DOHH2 (cell line): Measurements from ENCODE around the gene NTPCR.

Source experiments
- H3F3A ChIP-seq: fragments of 200-600 bp; sonication (generic), shearing (Covaris generic); 2 replicates; pipeline ENCODE4 v1.6.0; 2016; ENCODE audit warnings: antibody characterized with exemption, mild to moderate bottlenecking; ENCODE audit not compliant: control insufficient read depth, insufficient read depth
- H3K27ac ChIP-seq: fragments of 200-600 bp; sonication (generic); 2 replicates; pipeline ENCODE4 v1.5.1; 2014; ENCODE audit warnings: low read depth, mild to moderate bottlenecking, low read length, moderate library complexity
- H3K27me3 ChIP-seq: fragments of 200-600 bp; sonication (generic); 2 replicates; pipeline ENCODE4 v1.6.1; 2014; ENCODE audit warnings: mild to moderate bottlenecking, low read length, mixed read lengths; ENCODE audit not compliant: control insufficient read depth
- H3K36me3 ChIP-seq: fragments of 200-600 bp; sonication (generic); 2 replicates; pipeline ENCODE4 v1.6.1; 2014; ENCODE audit warnings: mild to moderate bottlenecking, low read length, moderate library complexity, mixed read lengths; ENCODE audit not compliant: control insufficient read depth
- H3K4me1 ChIP-seq: fragments of 200-600 bp; sonication (generic); 2 replicates; pipeline ENCODE4 v1.6.1; 2014; ENCODE audit warnings: mild to moderate bottlenecking, low read length, mixed read lengths; ENCODE audit not compliant: control insufficient read depth
- H3K4me2 ChIP-seq: fragments of 200-600 bp; sonication (generic); 2 replicates; pipeline ENCODE4 v1.6.0; 2014; ENCODE audit warnings: mild to moderate bottlenecking, low read length, moderate library complexity
- H3K4me3 ChIP-seq: fragments of 200-600 bp; sonication (generic); 2 replicates; pipeline ENCODE4 v1.5.1; 2014; ENCODE audit warnings: mild to moderate bottlenecking, low read length, mixed read lengths
- H3K79me2 ChIP-seq: fragments of 200-600 bp; sonication (generic); 2 replicates; pipeline ENCODE4 v1.6.1; 2014; ENCODE audit warnings: mild to moderate bottlenecking, low read length, mixed read lengths; ENCODE audit not compliant: control insufficient read depth
- H3K9me2 ChIP-seq: fragments of 200-600 bp; sonication (generic); replicated peaks from 2 replicates; pipeline ENCODE4 v1.6.1; 2014; ENCODE audit warnings: mild to moderate bottlenecking, low read length, mixed read lengths; ENCODE audit not compliant: control insufficient read depth
- H3K9me3 ChIP-seq: fragments of 200-600 bp; sonication (generic); 2 replicates; pipeline ENCODE4 v1.6.1; 2014; ENCODE audit warnings: antibody characterized with exemption, low read length, mixed read lengths; ENCODE audit not compliant: control insufficient read depth, insufficient read depth
- H4K20me1 ChIP-seq: fragments of 200-600 bp; sonication (generic); 2 replicates; pipeline ENCODE4 v1.6.0; 2014; ENCODE audit warnings: low read depth, mild to moderate bottlenecking, antibody characterized with exemption, low read length, moderate library complexity; ENCODE audit not compliant: control insufficient read depth, insufficient read depth
- EZH2phosphoT487 ChIP-seq: fragments of 200-600 bp; sonication (generic); IDR thresholded peaks from 2 replicates; pipeline ENCODE4 v1.6.1; 2017; ENCODE audit warnings: borderline replicate concordance, mild to moderate bottlenecking, antibody characterized with exemption, low read length, moderate library complexity, mixed read lengths
- TF ChIP-seq, protein P1 (sequence below): fragments of 200-600 bp; sonication (generic); IDR thresholded peaks from one replicate; pipeline ENCODE4 v1.5.1; 2014; ENCODE audit warnings: antibody characterized with exemption, mild to moderate bottlenecking, low read depth, low read length; ENCODE audit not compliant: poor library complexity, severe bottlenecking

The NTPCR gene

DNA sequence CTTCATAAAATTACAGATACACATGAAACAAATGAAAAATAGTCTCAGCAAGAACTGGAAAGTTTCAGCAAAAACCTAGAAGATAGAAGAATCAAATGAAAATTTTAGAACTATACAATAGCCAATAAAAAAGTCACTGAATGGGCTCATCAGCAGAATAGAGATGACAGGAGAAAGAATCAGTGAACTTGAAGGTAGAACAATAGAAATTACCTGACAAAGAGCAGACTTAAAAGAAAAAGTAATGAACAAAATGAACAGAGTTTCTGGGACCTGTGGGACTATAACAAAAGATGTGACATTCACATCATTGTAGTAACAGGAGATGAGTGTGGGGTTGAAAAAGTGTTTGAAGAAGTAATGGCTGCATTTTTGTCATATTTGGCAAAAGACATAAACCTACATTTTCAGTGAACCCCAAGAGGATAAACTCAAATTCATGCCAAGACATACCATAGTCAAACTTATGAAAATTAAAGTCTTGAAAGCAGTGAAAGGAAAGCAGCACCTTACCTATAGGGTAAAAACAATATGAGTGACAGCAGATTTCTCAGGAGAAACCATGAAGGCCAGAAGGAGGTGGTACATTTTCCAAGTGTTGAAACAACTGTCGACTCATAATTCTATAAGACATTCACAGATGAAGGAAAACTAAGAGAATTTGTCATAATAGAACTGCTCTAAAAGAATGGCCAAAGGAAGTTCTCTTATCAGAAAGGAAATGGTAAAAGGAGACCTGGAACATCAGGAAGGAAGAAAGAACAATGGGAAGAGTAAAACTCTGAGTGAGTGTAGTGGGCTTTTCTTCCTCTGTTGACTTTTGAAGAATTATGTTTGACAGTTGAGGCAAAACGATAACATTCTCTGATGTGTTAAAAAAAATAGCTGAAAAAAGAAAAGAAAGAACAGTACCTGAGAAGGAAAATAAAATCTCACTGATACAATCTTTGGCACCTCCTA is 23.5 kb downstream of the NTPCR start:
- Histone ChIP-seq H4K20me1 (no peaks in the 10 kb centered on the region), H3K27ac (no peak overlapping the region), H3K4me1 (peaks cover 14% of the 10 kb centered on the region), H3F3A (no peaks in the 10 kb centered on the region), H3K79me2 (no peaks in the 10 kb centered on the region), H3K4me3 (no peak overlapping the region), H3K9me3 (peaks cover 4% of the 10 kb centered on the region; the same call in 1 of the 2 replicates), H3K36me3 (peaks cover 59% of the 10 kb centered on the region), H3K9me2 (no peaks in the 10 kb centered on the region), H3K4me2 (no peak overlapping the region), H3K27me3 (no peaks in the 10 kb centered on the region)
- TF ChIP-seq EZH2phosphoT487: no peak
- TF ChIP-seq, protein P1, sequence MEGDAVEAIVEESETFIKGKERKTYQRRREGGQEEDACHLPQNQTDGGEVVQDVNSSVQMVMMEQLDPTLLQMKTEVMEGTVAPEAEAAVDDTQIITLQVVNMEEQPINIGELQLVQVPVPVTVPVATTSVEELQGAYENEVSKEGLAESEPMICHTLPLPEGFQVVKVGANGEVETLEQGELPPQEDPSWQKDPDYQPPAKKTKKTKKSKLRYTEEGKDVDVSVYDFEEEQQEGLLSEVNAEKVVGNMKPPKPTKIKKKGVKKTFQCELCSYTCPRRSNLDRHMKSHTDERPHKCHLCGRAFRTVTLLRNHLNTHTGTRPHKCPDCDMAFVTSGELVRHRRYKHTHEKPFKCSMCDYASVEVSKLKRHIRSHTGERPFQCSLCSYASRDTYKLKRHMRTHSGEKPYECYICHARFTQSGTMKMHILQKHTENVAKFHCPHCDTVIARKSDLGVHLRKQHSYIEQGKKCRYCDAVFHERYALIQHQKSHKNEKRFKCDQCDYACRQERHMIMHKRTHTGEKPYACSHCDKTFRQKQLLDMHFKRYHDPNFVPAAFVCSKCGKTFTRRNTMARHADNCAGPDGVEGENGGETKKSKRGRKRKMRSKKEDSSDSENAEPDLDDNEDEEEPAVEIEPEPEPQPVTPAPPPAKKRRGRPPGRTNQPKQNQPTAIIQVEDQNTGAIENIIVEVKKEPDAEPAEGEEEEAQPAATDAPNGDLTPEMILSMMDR: no peak

DNA sequence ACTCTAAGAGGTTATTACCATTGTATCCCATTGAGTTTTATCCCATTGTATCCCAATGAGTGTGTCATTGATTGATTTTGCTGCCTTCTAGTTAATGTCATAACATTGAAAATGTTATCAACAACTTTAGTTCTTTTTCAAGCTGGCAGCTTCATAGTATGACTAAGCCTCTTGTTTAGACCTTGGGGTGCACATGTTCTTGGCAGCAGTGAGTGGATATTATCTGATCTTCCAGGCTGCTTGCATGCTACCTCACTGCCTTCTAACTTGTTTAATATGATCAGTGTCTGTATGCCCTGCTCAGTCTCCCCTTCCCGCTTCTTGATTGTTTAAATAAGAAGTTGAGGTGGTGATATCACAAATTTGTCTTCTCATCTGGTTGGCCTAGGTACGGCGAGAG is 24.6 kb downstream of the NTPCR start:
- H3K27me3 ChIP-seq: no peaks in the 10 kb centered on the region
- H3K36me3 ChIP-seq: peaks cover 51% of the 10 kb centered on the region
- H3K4me2 ChIP-seq: no peak overlapping the region
- H3K79me2 ChIP-seq: no peaks in the 10 kb centered on the region
- TF ChIP-seq, protein P1: no peak
- H3F3A ChIP-seq: no peaks in the 10 kb centered on the region
- peaks cover 16% of the 10 kb centered on the region for H3K4me1 ChIP-seq
- no peak overlapping the region for H3K4me3 ChIP-seq
- peaks cover 4% of the 10 kb centered on the region; the same call in 1 of the 2 replicates for H3K9me3 ChIP-seq
- no peaks in the 10 kb centered on the region for H3K9me2 ChIP-seq
- H3K27ac ChIP-seq: no peak overlapping the region
- no peaks in the 10 kb centered on the region for H4K20me1 ChIP-seq

DNA sequence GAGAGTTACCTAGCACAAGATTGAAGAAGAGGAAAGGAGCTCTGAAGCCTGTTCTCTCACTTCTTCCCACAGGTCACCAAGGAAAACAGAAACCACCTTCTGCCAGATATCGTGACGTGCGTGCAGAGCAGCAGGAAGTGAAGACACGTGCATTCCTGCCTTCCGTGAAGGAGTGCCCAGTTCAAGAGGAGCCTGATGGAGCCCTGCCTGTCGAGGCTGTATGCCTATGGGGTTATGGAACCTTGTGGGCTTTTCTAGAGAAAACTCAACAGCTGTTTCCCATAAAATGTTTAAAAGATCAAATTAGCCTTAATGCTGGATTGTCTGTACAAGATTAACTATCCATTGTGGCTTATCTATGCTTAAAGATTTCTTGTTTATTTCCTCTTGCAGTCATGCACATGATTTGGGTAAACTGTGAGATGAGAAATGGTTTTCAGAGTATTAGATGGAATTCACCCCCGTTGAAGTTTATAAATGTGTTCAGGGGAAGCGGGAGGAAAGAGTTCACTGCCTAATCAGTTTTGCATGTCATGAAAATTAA is 27.8 kb downstream of the NTPCR start:
- peak overlapping the region; percentile 33; the same call in 1 of the 2 replicates for H3K4me2 ChIP-seq
- H4K20me1 ChIP-seq: no peaks in the 10 kb centered on the region
- TF ChIP-seq EZH2phosphoT487: no peak
- TF ChIP-seq, protein P1: no peak
- H3K4me3 ChIP-seq: no peak overlapping the region
- peak overlapping the region; percentile 29; the same call in 1 of the 2 replicates for H3K27ac ChIP-seq
- H3K9me3 ChIP-seq: no peaks in the 10 kb centered on the region; the same call in 1 of the 2 replicates
- H3K36me3 ChIP-seq: peaks cover 21% of the 10 kb centered on the region
- H3K27me3 ChIP-seq: no peaks in the 10 kb centered on the region
- H3K4me1 ChIP-seq: peaks cover 16% of the 10 kb centered on the region
- H3F3A ChIP-seq: no peaks in the 10 kb centered on the region
- H3K79me2 ChIP-seq: no peaks in the 10 kb centered on the region
- no peaks in the 10 kb centered on the region for H3K9me2 ChIP-seq
